Frontal cortex (tissue), 4 donors: ENCODE data around the gene SNCAIP. TPM values are rescaled to one million over a fixed set of nuclear protein-coding genes. Genes with fewer than 3 reads are reported as not detected.

ENCODE experiments used
- DNase-seq, 2 donors: peaks; one replicate each; pipeline ENCODE4 v3.0.0; 2012; ENCODE audit warnings: low spot score in 2 of 2
- FAIRE-seq: peaks from 2 replicates; lab custom pipeline; 2012; peaks lifted over from hg19 to GRCh38; lab: Jason Lieb, UNC
- total RNA-seq: library from RNA; depleted of rRNA; stranded (reverse); fragments of >200 nt; gene quantifications from one replicate; pipeline ENCODE4 v1.2.3, GENCODE V29; 2014
- donor health status: control.
- donor health status: control.
- donor health status: control.

The SNCAIP gene
- total RNA-seq, 1 donor from 2014 or later, result 37.9 TPM

DNA sequence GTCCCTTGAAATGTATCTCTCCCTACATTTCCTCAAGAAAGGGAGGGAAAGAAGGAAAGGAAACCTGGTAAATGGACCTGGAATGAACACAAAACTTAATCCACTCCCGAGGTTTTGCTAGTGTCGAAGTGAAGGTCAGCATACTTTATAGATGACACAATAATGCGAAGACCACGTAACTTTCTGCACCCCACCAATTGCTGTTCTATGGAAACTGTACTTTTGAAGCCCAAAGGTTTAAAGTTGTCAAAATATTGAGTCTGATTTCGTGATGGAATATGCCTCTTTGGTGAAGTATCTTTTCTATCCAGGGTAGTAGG, 103.7 kb downstream of the SNCAIP start:
- DNase-seq (no peak), FAIRE-seq (no peak)

DNA sequence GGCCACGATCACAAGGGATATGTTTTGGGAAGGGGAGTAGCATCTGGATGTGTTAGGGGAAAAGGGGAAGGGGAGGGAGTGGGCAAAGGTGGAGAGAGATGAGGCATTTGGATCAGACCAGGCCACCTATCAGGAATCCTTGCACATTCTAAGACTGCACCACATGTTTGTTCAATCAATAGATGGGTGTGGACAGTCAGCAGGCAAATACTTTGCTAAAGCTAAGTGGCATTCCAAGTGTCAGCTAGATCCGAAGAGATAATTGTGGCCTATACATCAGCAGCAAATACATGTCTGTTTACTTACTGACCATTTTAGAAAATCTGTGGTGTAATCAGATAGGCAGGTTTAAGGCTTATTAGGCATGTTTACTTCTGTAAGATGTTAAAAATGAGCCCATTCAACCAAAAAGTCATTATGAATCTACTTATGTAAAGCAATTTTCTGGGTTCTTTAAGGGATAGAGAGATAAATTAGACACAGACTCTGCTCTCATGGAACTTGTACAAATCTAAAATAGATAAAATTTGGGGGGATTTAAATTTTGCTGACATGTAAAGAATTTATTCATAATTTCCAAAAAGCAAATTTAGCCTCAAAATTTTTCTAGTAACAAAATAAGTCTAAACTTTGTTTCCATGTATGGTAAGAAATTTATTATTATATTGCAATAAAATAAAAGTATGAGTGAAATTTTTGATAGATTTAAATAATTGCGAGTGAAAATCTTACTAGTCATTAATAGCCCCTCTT, 107.3 kb downstream of the SNCAIP start:
- DNase-seq (no peak), FAIRE-seq (peak; percentile 23)

DNA sequence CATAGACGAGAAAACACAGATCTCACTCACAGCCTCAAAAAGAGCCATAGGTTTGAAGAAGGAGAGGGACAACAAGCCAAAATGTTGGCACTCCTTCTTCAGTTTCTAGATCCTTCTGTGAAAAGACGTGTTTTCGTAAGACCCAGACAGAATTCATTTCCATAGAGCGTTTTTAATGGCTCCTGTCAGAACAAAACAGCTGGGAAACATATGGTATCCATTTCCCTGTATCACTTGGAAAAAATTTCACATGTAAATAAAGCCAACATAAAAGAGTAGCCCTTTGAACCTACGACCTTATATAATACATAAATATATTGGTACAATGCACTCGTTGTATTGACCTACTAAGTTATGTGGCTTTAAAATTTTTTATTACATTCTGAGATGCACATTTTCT, 108.1 kb downstream of the SNCAIP start:
- FAIRE-seq (no peak), DNase-seq (no peak)

DNA sequence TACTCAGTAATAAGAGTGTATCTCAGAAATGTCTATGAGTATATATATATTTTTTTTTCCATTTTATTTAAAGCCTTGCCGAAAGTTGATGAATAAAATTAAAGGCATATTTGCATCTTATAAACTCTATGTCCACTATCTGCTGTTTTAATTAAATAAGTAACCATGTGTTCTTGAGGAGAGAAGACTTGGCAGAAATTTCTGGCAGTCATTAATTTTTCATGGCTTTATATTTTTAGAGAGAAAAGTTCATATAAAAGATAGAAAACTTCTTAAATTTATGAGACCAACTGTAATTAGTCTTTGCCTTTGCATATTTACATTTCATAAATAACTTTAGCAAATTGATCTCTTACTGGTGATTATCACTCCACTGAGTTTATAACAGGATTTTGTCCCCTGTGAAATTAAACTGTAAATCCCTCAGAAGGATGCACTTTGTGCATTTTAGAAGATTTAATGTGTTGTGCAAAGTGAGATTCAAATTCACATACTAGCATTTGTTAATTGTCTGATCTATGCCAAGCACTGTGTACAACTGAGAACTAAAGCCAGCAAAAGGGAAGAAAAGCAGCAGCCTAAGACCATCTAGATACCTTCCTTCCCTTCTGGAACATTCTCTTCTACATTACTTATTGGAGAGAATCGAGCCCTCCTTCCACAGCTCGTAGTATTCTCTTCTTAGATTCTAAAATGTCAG, 108.7 kb downstream of the SNCAIP start:
- DNase-seq, result no peak
- no peak for FAIRE-seq

DNA sequence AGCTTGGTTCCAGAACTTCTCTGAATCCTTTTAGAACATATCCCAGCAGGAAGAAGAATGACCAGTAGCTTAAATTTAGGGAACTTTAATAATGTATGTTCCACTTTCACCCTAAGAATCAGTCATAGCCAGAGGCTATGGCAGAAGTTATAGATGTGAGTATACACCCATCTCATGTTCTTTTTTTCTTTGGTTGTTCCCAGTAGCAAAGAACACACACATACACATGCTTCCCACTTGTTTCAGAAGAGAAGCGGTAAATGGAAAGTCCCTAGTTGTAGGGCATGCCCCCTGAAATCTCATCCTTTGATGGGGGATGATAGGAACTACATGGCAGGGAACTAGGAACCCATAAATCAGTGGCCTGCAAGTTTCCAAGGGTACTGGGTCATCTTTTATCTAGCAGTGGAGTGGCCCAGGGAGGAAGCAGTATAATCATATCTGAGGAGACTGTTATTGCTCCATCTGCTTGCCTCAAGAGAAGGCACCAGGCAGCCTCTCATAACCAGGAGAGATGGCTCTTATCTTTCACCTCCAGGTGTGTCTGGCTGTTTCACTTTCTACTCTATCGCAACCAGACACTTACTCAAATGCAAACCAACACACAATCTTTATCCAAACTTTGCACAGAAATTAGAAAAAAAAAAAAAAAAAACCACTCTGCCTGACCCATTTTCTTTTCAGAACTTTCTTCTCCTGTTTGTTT, 109.5 kb downstream of the SNCAIP start:
- FAIRE-seq (no peak), DNase-seq (no peak)

DNA sequence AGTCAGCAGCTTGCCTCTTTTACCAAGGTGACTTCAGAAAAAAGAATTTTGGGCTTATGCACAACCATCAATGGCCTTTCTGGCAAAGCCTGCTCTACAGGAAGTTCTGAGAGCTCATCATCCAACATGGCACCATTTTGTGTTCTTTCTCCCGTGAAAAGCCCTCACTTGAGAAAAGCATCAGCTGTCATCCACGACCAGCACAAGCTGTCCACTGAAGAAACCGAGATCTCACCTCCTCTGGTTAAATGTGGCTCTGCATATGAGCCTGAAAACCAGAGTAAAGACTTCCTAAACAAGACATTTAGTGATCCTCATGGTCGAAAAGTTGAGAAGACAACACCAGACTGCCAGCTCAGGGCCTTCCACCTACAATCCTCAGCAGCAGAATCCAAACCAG, 111.2 kb downstream of the SNCAIP start:
- no peak for DNase-seq
- FAIRE-seq, result no peak

DNA sequence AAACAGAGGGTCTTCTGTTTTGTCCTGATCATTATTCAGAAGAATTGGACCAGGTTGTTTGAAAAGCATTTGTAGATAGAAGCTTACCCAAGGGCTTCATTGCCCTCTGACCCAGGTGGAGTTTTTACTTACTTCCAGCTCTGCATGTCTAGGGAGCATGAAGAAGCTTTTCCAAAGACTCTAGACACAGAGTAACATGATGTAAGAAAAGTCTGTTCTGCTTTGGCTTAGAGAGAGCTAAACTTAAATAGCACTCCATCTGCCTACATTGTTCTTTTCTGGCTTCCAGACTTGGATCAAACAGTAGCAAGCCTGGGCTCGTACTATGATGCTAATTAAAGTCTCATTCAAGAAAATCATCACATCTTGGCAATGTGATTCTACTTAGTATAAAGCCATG, 112.1 kb downstream of the SNCAIP start:
- FAIRE-seq (no peak), DNase-seq (peak in 1 of 2 donors; percentile 17)

DNA sequence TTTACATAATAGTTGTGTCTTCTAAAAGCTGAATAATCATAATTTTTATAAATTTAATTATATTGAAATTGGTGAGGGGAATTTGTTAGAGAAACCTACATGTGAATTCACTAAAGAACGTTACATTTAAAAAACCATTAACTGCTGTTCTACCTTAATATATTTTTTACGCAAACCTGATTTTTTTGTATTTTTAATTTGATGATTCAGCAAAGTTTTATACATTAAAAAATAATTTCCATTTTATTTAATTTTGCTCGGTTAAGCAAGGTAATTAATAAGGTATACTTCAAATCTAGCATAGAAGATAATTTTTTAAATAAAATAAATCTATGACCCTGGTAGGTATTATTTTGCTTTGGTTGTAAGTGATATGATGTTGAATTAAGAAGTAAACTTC, 114.3 kb downstream of the SNCAIP start:
- FAIRE-seq (peak; percentile 66), DNase-seq (no peak)

DNA sequence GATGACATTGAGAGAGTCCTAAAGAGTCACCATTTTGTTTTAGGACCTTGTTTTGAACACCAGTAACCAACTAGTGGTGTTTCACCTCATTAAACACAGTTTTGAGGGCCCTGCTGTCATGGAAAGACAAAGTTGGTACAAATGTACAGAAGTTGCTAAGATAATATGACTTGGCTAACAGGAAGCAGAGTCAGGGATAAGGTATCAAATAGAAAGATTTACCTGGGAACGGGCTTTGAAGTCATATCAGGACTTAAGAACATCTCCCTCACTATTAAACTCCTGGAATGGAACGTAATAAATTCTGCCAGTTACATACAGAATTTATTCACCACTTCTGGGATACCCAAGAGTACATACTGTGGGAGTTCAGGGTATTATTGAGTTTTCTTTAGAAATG, 115.6 kb downstream of the SNCAIP start:
- DNase-seq (no peak), FAIRE-seq (no peak)

DNA sequence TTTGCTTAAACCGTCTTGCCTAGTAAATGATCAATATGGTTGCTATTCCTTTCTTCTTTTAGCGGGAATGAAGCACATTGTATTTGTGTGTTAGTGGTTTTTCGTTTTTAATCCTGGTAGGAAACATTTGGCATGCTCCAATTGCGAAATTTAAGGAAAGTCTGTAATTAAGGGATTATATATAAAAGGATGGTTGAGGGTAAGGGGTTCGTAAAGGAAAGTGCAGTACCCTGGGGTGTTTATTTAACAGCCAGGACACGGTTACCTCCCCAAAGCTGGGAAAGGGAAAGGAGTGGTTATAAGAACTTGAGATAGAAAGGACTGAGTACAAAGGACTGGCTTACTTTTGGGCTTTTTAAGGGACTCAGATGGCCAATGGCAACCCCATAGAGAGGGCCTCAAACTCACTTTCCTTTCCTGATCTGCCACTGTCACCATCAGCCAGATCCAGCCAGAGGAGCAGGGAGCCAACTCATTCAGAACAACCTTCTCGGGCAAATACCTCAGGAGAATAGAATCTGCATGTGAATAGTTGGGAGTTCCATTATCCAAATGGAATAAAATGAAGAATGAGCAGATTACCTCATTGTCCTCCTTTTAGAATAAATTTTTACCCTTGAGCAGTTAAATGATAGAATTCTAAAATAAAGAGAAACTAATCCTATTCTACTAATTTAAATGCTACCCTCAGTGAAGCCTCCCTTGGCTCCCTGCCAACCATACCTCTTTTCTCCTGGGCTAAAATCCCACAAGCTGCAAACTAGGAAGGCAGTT, 117.7 kb downstream of the SNCAIP start:
- DNase-seq (no peak), FAIRE-seq (no peak)

DNA sequence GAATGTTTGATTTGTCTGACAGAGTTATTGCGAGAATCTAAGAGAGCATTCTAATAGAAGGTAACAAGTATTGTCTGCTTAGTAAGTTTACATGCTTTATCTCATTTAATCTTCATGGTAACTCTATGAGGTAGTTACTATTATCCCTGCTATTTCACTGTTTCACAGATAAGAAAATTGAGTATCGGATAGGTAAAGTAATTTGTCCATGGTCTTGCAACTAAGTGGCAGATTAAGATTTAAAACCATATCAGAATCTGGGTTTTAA, 118.2 kb downstream of the SNCAIP start:
- no peak for FAIRE-seq

DNA sequence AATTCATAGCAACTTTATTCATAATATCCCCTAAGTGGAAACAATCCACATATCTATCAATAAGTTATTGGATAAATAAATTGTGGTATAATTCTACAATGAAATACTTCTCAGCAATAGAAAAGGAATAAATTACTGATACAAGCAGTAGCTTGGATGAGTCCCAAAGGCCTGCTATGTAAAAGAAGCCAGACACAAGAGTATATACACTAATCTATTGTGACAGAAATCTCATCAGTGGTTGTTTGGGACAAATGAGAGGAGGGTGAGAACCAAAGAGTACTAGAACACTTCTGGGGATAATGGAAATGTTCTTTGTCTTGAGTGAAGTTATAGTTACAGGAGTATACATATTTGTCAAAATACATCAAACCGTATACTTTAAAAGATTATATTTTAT, 119.3 kb downstream of the SNCAIP start:
- FAIRE-seq (no peak), DNase-seq (no peak)

More for the DNA sequence above, 118.2 kb downstream of the SNCAIP start:
- DNase-seq, result no peak

DNA sequence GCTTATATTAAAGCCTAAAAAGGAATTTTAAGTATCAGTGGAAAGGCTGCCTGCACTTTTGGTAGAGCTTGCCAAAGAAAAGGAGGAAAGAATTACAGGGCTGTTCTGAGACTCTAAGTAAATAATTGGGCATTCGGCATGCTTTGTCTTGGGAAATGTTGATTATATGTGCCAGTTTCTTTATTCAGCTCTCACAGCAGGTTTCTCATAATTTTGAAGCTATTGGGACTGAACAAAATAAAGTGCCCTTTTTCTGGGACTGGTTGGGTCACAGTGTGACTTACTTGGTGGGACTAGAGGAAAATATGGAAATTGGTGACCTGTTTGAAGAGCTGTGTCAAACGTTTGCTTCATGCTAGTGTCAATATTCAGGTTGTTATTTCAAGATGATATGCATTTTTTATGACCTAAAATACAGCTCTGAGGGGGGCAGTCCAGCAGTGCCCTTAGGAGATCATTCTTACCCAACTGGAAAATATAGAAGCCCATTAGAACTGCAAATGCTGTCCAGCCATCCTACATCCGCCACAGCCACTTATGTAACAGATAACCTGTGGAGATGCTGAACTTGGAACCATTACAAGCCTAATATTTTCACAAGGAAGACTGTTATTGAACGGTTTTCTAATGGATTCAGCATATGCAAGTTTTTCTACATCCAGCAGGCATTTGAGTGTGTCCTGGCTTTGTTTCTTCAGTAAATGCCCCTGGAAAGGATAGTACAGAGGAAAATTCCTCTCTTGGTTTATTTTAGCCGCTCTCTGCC, 122.4 kb downstream of the SNCAIP start:
- no peak for DNase-seq
- FAIRE-seq, result no peak

DNA sequence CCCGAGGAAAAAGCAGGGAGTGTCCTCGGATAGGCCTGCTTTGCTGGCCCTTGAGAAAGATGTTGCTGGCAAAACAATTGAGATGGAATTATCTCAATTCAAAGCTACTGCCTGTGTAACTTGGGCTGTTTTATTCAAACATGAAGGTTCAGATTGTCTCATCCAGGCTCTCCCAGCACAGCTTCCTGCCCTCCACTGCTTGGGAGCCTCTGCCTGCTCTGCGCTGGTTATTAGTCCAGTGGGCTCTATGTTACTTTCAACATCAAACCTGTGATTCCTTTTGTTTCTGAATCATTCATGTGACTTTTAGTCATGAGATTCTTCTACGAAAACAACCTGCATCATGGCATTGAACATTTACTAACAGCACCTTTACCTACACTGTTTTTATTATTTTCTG, 123.2 kb downstream of the SNCAIP start:
- FAIRE-seq (no peak), DNase-seq (no peak)

DNA sequence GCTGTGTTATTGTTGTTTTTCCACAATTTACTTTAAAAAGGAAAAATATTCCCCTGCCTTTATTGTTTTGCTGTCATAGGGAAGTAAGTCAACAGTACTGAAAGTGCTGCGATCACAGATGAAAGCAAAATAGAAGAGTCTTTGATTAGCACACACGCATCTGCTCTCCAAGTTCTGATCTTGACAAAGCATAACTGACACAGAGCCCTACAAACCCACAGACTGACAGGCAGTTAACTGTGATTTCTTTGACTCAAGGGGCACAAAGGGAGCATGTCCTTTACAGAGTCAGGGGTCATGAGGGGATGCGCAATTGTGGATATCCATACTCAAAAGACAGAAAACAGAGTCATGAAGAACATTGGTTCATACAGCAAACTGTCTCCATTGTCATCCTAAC, 123.7 kb downstream of the SNCAIP start:
- no peak for FAIRE-seq
- no peak for DNase-seq

DNA sequence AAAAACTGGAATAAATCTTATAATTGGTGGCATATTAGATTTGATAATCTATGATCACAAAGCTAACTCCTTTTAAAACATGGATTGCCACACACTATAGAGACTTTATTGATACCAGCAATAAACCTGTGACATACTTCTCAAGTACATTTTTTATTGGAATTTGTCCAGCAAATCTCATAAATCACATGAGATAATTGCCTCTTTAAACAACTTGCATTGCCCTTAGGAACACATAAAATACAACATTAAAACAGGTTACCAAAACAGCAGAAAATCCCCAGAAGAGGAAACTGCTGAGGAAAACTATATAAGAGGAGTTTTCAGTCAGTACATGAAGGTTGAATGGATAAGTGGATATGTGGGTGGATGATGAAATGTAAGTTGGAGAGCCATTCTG, 124.6 kb downstream of the SNCAIP start:
- FAIRE-seq (no peak), DNase-seq (no peak)

DNA sequence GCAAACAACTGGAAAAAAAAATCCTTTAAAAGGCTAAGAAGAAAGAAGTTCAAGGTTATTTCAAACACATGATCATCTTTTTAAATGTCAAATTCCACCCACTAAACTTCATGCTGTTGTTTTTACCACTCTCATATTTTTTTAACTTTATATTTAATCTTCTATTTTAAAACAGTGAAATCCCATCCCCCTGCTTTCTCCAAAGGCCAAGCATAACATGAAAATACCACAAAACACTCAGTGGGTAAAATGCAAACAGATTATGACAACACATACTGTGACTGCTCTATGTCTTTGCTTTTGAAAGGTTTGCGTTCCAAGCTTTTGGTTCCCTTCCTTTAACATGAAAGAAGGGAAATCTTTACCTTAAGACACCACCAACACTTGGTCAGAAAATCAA, 127.6 kb downstream of the SNCAIP start:
- FAIRE-seq, result no peak
- DNase-seq, result no peak

DNA sequence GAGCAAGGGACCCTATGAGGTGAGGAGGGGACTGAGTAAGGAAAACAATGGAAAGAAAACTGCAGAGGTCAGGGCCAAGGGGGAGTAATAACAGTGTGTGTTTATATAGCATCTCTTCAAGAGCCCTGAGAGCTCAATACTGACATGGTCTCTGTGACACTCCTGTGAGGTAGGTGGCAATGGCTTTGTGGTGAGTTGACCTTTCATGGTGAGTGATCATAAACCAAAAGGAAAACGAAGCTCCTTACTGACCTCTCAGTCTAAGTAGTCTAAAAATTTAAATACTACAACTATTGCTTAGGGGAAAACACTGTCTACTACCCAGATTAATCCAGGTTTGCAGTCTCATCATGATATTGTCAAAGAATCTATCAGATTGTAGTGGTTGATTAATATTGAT, 130.9 kb downstream of the SNCAIP start:
- no peak for FAIRE-seq
- no peak for DNase-seq

DNA sequence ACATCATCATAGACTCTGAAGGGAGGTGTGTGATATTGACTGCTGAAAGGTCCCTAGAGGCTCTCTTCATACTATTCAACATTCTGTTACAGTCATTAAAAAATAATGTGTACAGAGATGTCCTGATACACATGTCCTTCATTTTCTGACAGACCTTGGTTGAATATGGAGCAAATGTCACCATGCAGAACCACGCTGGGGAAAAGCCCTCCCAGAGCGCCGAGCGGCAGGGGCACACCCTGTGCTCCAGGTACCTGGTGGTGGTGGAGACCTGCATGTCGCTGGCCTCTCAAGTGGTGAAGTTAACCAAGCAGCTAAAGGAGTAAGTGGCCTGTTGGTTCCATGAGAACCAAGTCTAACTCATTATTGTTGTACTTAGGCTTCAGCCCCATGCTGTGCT, 132.4 kb downstream of the SNCAIP start:
- no peak for DNase-seq
- FAIRE-seq, result no peak

DNA sequence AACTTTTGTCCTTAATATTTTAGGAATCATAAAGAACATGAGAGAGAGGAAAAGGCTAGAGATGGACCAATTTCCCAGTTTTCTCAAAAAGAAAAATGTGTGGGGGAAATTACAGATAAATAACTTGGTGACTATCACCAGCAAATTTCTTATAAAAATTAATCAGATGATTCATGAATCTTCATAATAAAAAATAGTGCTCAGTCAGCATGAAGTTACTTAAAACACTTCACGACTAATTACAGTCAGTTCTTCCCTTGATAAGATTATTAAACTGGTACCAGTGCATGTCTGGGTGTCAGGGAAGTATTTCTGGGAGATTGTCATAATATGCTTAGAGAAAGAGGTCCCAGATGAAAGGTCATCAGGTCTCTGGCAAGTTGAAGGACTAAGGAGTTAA, 133.0 kb downstream of the SNCAIP start:
- FAIRE-seq (no peak), DNase-seq (no peak)
